Measurements from ENCODE around the gene SLC4A1. TPM values are rescaled to one million over a fixed set of nuclear protein-coding genes. Genes with fewer than 3 reads are reported as not detected.

The SLC4A1 gene
- total and polyA plus RNA-seq, 2 experiments from 2014 or later, result not detected

DNA sequence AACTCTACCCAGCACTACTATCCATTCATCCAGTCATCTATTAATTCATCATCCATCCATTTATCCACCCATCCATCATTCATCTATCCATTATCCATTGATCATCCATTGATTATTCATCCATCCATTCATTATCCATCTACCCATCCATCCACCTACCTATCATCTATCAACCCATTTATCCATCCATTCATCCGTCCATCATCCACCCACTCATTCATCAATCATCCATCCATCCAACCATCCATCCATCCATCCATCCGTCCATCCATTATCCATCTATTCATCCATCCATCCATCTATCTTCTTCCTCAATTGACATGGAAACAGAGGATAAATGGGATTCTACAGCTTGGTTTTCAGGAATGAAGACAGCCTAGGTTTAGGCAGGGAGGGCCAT lies 12.0 kb downstream of the SLC4A1 start:
- 0 out of 2 replicates have a peak, but pooled peaks cover 4% of the 10 kb centered on the region for H3F3A ChIP-seq (replicated peaks; ENCODE audit: low read depth)
- H3K4me3 ChIP-seq, result no peak overlapping the region
- peaks cover 10% of the 10 kb centered on the region for H3K27me3 Mint-ChIP-seq (ENCODE audit: insufficient read depth, low read depth, poor library complexity)
- no peak overlapping the region for H3K27ac ChIP-seq (ENCODE audit: low read depth)
- H3K36me3 ChIP-seq (ENCODE audit: insufficient read depth), result no peaks in the 10 kb centered on the region
- no peak overlapping the region for H3K27ac Mint-ChIP-seq
- no peak overlapping the region for H3K4me2 ChIP-seq
- no peaks in the 10 kb centered on the region for H3K9me2 ChIP-seq (ENCODE audit: insufficient read depth)
- no peaks in the 10 kb centered on the region; the same call in 2 of the 3 replicates for H3K4me1 Mint-ChIP-seq
- H2AFZ ChIP-seq, result no peak overlapping the region
- DNase-seq (ENCODE audit: low spot score) (no peak), ATAC-seq (no peak)
- no peaks in the 10 kb centered on the region for H3K79me2 ChIP-seq (replicated peaks; ENCODE audit: insufficient read depth)
- H3K36me3 Mint-ChIP-seq (ENCODE audit: low read depth), result no peaks in the 10 kb centered on the region
- no peak for TF ChIP-seq EZH2phosphoT487 (IDR thresholded peaks at IDR 0.05; ENCODE audit: unreplicated experiment)
- TF ChIP-seq CREB1 (CRISPR knock-in tag; IDR thresholded peaks at IDR 0.05; ENCODE audit: low read depth), result no peak
- TF ChIP-seq ZNF331 (CRISPR knock-in tag; IDR thresholded peaks at IDR 0.05; ENCODE audit: low read depth), result no peak
- TF ChIP-seq, protein P1, sequence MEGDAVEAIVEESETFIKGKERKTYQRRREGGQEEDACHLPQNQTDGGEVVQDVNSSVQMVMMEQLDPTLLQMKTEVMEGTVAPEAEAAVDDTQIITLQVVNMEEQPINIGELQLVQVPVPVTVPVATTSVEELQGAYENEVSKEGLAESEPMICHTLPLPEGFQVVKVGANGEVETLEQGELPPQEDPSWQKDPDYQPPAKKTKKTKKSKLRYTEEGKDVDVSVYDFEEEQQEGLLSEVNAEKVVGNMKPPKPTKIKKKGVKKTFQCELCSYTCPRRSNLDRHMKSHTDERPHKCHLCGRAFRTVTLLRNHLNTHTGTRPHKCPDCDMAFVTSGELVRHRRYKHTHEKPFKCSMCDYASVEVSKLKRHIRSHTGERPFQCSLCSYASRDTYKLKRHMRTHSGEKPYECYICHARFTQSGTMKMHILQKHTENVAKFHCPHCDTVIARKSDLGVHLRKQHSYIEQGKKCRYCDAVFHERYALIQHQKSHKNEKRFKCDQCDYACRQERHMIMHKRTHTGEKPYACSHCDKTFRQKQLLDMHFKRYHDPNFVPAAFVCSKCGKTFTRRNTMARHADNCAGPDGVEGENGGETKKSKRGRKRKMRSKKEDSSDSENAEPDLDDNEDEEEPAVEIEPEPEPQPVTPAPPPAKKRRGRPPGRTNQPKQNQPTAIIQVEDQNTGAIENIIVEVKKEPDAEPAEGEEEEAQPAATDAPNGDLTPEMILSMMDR (conservative IDR thresholded peaks at IDR 0.05; ENCODE audit: low read depth in 2 of 2), result no peak
- TF ChIP-seq, protein P2, sequence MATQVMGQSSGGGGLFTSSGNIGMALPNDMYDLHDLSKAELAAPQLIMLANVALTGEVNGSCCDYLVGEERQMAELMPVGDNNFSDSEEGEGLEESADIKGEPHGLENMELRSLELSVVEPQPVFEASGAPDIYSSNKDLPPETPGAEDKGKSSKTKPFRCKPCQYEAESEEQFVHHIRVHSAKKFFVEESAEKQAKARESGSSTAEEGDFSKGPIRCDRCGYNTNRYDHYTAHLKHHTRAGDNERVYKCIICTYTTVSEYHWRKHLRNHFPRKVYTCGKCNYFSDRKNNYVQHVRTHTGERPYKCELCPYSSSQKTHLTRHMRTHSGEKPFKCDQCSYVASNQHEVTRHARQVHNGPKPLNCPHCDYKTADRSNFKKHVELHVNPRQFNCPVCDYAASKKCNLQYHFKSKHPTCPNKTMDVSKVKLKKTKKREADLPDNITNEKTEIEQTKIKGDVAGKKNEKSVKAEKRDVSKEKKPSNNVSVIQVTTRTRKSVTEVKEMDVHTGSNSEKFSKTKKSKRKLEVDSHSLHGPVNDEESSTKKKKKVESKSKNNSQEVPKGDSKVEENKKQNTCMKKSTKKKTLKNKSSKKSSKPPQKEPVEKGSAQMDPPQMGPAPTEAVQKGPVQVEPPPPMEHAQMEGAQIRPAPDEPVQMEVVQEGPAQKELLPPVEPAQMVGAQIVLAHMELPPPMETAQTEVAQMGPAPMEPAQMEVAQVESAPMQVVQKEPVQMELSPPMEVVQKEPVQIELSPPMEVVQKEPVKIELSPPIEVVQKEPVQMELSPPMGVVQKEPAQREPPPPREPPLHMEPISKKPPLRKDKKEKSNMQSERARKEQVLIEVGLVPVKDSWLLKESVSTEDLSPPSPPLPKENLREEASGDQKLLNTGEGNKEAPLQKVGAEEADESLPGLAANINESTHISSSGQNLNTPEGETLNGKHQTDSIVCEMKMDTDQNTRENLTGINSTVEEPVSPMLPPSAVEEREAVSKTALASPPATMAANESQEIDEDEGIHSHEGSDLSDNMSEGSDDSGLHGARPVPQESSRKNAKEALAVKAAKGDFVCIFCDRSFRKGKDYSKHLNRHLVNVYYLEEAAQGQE (IDR thresholded peaks at IDR 0.05; ENCODE audit: unreplicated experiment), result no peak
- no peak for TF ChIP-seq POLR2AphosphoS5 (IDR thresholded peaks at IDR 0.05; ENCODE audit: low read depth)
- TF ChIP-seq NANOG (IDR thresholded peaks at IDR 0.05; ENCODE audit: borderline replicate concordance), result no peak
- TF ChIP-seq, protein P3, sequence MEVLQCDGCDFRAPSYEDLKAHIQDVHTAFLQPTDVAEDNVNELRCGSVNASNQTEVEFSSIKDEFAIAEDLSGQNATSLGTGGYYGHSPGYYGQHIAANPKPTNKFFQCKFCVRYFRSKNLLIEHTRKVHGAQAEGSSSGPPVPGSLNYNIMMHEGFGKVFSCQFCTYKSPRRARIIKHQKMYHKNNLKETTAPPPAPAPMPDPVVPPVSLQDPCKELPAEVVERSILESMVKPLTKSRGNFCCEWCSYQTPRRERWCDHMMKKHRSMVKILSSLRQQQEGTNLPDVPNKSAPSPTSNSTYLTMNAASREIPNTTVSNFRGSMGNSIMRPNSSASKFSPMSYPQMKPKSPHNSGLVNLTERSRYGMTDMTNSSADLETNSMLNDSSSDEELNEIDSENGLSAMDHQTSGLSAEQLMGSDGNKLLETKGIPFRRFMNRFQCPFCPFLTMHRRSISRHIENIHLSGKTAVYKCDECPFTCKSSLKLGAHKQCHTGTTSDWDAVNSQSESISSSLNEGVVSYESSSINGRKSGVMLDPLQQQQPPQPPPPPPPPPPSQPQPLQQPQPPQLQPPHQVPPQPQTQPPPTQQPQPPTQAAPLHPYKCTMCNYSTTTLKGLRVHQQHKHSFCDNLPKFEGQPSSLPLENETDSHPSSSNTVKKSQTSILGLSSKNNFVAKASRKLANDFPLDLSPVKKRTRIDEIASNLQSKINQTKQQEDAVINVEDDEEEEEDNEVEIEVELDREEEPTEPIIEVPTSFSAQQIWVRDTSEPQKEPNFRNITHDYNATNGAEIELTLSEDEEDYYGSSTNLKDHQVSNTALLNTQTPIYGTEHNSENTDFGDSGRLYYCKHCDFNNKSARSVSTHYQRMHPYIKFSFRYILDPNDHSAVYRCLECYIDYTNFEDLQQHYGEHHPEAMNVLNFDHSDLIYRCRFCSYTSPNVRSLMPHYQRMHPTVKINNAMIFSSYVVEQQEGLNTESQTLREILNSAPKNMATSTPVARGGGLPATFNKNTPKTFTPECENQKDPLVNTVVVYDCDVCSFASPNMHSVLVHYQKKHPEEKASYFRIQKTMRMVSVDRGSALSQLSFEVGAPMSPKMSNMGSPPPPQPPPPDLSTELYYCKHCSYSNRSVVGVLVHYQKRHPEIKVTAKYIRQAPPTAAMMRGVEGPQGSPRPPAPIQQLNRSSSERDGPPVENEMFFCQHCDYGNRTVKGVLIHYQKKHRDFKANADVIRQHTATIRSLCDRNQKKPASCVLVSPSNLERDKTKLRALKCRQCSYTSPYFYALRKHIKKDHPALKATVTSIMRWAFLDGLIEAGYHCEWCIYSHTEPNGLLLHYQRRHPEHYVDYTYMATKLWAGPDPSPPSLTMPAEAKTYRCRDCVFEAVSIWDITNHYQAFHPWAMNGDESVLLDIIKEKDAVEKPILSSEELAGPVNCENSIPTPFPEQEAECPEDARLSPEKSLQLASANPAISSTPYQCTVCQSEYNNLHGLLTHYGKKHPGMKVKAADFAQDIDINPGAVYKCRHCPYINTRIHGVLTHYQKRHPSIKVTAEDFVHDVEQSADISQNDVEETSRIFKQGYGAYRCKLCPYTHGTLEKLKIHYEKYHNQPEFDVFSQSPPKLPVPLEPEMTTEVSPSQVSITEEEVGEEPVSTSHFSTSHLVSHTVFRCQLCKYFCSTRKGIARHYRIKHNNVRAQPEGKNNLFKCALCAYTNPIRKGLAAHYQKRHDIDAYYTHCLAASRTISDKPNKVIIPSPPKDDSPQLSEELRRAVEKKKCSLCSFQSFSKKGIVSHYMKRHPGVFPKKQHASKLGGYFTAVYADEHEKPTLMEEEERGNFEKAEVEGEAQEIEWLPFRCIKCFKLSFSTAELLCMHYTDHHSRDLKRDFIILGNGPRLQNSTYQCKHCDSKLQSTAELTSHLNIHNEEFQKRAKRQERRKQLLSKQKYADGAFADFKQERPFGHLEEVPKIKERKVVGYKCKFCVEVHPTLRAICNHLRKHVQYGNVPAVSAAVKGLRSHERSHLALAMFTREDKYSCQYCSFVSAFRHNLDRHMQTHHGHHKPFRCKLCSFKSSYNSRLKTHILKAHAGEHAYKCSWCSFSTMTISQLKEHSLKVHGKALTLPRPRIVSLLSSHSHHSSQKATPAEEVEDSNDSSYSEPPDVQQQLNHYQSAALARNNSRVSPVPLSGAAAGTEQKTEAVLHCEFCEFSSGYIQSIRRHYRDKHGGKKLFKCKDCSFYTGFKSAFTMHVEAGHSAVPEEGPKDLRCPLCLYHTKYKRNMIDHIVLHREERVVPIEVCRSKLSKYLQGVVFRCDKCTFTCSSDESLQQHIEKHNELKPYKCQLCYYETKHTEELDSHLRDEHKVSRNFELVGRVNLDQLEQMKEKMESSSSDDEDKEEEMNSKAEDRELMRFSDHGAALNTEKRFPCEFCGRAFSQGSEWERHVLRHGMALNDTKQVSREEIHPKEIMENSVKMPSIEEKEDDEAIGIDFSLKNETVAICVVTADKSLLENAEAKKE (CRISPR knock-in tag; IDR thresholded peaks at IDR 0.05), result no peak
- TF ChIP-seq ZNF114 (CRISPR knock-in tag; IDR thresholded peaks at IDR 0.05), result no peak
- no peak overlapping the region; the same call in 2 of the 3 replicates for H3K4me3 Mint-ChIP-seq
- no peaks in the 10 kb centered on the region for H3K27me3 ChIP-seq (ENCODE audit: insufficient read depth)
- H3K4me1 ChIP-seq (ENCODE audit: insufficient read depth), result no peaks in the 10 kb centered on the region
- H4K20me1 ChIP-seq (replicated peaks; ENCODE audit: insufficient read depth), result no peaks in the 10 kb centered on the region
- no peaks in the 10 kb centered on the region; the same call in 2 of the 3 replicates for H3K9me3 Mint-ChIP-seq

All from GM23338 (cell line).